Fibroblast of skin of back (primary cell): Measurements from ENCODE around the gene CLIC6. TPM values are rescaled to one million over a fixed set of nuclear protein-coding genes. Genes with fewer than 3 reads are reported as not detected.

Experiments used
- DNase-seq: peaks from one replicate; pipeline ENCODE4 v3.0.0-alpha.2; 2013
- polyA plus RNA-seq, 2 experiments: library from polyadenylated mRNA; unstranded; fragments of 120-200 nt; gene quantifications; one replicate each; pipeline ENCODE4 v1.2.1, GENCODE V29; 2013; ENCODE audit not compliant: insufficient read length in 2 of 2

Gene CLIC6
- polyA plus RNA-seq (2013, experiment 1 of 2; ENCODE audit: insufficient read length) = 0.11 TPM
- polyA plus RNA-seq (2013, experiment 2 of 2; ENCODE audit: insufficient read length) = 0.23 TPM

DNA sequence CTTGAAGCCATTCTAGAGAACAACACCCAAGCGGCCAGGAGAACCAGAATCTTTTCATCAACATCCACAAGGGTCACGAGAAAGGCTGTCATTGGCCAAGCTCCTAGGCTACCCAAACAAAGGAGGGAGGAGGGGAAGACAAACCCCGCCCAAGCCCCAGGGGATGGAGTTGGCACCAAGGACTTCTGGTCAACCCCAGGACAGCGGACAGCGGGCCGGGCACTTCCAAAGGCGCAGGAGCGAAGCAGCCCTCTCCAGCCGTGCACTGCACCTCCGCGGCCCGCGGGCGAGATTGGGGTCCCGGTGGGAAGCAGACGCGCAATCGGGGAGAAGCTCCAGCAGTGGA lies at the start of gene CLIC6:
Gene CLIC6 (plus strand): TSS at position 192 of the 346 bp plus-strand sequence. CDS start 395 bp downstream, outside the sequence.
- DNase-seq = no peak

DNA sequence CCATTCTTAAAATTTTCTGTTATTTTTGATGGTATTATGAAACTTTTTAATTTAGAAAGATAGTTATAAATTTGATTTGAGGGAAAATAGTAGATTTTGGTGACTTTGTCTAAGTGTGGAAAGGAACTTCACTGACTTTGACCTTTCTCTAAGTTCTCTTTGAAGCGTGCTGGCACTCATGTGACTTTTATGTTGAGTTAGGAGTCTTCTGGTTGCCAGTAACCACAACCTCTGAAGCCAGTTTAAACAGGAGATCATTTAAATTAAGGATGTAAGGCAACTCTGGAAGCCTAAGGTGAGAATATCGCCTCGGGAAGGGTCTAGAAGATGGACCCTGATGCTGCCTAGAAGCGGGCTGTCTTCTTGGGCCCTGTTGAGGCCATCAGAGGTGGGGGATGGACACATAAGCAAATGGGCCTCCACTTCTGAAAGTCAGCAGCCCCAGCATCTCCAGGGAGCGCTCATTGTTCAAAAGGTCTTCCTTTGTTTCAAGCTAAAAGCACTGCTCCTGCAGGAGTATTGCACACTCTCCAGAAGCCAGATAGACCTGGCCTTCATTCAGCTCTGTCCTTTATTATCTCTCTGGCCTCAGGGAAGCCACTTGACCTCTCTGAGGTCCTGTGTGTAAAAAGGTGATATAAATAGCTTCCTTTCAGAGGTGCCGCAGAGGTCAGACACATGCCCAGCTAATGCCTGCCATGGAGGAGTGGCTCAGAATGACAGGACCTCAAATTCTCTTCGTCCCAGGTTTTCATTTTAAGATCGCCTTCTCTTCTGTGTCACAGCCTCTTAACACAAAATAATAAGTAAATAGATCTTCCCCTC lies 48.7 kb upstream of the CLIC6 start:
- DNase-seq = no peak

DNA sequence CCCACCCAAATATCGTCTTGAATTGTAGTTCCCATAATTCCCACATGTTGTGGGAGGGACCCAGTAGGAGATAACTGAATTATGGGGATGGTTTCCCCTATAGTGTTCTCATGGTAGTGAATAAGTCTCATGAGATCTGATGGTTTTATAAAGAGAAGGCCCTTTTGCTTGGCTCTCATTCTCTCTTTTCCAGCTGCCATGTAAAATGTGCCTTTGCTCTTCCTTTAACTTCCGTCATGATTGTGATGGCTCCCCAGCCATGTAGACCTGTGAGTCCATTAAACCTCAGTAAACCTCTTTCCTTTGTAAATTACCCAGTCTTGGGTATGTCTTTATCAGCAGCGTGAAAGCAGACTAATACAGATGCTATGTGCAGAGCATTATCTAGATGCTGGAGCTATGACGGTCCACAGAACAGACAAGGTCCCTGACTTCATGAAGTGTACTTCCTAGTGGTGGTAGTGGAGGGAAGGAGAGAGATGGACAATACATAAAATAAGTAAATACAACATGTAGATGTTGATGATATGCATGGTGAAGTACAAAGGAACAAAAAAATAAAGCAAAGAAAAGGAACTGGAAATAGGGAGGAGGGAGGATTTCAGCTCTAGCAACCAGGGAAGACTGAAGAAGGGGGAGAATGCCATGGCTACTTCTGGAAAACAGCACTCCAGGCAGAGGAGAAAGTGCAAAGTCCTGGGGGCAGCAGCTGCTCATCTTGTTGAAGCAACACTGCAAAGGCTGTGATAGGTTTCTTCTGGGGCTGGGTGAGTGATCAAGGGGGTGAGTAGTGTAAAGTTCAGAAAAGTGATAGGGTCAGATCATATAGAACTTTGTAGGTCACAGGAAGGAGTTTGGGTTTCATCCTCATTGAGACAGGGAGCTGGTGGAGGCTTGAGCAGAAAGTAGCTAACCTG lies 47.1 kb upstream of the CLIC6 start:
- no peak for DNase-seq

DNA sequence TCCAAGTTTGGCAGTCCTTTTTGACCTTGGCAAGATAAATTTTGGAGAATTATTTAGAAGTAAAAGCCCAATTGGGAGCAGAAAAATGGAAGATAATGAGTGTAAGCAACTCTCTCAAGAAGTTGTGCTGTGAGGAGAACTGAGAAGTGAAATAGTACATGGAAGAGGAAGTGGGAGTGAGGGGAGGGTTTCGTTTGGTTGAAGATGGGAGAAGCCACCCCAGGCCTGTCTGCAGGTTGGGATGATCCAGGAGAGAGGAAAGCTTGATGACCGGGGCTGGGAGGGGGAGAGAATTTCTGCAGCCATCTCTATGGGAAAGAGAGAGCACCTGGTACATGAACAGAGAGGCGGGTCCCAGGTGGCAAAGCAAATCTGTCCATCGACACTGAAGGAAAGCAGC lies 45.3 kb upstream of the CLIC6 start:
- no peak for DNase-seq

DNA sequence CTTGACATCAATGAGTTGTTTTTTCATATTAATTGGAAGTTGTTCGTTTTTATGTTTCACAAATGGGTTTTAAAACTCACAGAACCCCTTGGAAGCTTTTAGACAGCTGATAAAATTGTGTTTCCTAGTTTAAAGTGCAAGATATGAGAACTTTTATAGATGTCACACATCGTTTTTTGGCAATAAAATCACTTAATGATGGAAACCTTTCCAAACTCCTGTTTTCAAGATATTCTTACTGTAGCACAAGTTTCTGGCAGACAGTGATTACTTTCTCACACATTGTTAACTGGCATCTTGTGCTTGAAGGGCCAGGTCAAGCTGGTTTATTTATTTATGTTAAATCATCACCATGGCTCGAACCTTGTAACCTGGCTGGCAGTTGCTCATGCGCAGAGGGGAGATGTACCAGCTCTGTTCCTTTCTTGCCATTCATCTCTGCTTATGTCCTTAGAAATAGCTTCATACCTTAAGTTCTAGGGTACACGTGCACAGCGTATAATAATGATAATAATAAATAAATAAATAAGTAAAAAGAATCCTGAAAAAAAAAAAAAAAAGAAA lies 43.7 kb upstream of the CLIC6 start:
- no peak for DNase-seq

DNA sequence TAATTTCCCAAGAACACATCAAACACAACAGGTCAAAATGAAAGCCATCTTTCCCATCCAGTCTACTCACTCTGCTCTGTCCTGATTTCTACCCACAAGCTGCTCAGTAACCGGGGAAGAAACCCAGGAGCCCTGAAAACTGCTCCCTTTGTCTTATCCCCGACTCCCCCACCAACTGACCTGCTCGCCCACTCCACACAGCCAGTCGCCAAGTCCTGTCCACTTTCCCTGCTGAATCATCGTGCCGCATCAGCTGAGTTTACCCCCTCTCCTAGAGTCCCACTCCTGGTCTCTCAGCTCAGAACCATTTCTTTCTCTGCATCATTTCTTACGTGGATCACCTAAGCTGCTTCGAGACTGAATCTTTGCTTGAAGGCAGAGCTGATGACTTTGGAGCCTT lies 42.7 kb upstream of the CLIC6 start:
- no peak for DNase-seq

DNA sequence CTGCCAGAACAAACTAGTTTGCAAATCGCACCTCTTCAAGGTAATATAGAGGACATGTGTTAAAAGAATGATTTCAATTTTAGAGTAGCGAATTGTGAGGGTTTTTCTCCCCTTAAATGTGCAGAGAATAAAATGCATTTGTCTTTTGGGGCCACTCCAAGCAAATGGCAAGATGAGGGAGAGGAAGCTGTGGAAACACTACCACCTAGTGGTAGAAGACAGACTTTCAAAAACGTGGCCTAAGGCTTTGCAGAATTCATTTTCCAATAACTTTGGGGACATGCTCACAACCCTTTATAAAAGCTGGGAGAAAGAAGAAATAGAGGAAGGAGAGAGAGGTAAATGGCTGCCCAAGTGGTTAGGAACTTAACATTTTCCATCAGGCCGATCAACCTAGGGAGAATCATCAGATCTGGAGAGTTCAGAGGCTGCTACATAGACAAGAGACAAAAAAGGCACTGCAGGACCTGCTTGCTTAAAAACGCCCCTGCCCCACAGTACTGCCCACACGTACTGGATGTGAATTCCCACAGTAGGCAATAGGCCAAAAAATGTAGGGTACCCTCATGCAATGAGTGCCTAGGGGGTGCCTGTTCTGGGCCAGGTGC lies 38.2 kb upstream of the CLIC6 start:
- DNase-seq = peak; percentile 53

DNA sequence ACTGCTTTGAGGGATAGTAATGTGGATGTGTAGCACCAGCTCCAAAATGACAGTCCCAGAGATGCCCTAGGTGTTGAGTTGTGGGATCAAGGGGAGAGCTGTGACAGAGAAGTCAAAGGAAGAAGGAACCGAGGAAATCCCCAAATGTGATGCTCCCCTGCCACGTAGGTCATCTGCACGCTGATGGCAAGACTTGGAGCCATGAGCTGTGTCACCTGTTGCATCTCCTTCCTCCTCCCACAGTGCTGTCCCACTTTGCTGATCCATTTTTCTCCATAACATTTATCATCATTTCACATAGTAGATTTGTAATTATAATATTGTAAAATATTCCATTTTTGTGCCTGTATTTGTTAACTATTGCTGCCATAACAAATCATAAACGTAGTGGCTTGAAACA lies 36.3 kb upstream of the CLIC6 start:
- no peak for DNase-seq

DNA sequence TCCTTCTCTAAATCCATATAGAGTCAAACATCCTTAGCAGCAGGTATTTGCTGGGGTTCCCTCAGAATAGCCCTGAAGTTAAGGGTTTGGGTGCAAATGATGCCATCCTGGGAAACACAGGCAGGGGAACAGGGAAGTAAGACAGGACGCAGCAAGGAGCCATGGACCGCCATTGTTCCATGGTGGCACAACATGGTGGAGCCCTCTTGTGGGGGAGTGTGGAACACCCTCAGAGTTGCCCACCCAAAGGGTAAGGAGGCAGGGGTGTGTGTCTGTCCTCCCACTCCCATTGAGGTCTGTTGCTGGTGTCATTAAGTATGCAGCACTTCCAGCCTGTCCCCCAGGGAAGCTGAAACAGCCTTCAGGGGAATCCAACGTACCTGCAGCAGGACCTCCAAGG lies 33.5 kb upstream of the CLIC6 start:
- no peak for DNase-seq

DNA sequence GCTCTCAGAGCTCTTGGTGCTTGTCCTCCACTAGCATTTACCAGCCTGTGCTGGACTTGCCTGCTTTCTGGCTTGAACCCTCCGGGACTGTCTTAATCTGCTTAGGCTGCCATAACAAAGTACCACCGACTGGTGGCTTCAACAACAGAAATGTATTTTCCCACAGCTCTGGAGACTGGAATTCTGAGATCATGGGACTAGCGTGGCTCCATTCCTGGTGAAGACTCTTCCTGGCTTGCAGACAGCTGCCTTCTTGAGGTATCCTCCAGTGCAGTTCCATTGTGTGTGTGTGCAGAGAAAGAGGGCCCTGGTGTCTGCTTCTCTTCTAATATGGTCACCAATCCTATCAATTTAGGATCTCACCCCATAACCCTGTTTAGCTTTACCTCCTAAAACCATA lies 31.8 kb upstream of the CLIC6 start:
- DNase-seq = no peak

DNA sequence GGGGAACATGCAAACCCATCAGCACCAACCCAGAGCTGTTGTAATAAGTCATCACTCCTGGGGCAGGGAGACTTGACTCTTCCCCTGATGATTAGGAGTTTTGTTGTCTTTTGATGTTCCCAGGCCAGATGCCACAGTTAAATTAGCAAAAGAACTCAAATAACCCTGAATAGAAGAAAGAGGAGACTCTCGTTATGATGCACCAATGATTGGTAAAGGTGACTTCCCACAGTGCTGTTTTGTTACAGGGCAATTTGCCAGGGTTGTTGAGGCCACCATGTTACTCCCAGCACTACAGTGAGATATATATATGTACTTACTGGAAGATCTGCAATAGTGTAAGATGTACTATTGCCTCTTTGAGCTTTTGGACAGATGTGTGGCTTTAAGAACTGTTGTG lies 29.5 kb upstream of the CLIC6 start:
- DNase-seq = no peak

DNA sequence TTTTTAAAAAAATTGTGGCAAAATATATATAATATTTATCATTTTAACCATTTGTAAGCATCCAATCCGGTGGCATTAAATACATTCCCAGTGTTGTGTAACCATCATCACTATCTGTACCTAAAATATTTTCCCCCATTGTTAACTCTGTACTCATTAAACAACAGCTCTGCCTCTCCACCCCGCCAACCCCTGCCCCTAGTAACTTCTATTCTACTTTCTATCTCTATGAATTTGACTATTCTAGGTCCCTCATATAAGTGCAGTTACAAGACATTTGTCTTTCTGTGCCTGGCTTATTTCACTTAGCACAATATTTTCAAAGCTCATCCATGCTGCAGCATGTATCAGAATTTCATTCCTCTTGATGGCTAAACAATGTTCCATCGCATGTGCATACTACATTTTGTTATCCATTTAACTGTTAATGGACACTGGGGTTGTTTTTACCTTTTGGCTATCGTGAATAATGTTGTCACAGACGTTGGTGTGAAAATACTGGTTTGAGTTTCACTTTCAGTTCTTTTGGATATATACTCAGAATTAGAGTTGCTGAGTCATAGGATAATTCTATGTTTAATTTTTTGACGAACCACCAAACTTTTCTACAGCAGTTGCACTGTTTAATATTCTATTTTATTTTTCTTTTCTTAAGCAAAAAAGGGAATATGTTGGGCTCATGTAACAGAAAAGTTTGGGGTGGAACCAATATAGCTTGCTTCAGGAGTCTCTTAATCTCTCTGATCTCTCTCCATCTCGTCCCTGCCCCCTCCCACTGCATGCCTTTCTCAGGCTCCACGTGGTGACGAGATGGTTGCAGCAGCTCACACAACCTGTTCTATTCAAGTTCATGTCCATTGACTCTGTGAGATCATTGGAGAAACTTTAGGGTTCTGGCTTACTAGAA lies 28.7 kb upstream of the CLIC6 start:
- no peak for DNase-seq

DNA sequence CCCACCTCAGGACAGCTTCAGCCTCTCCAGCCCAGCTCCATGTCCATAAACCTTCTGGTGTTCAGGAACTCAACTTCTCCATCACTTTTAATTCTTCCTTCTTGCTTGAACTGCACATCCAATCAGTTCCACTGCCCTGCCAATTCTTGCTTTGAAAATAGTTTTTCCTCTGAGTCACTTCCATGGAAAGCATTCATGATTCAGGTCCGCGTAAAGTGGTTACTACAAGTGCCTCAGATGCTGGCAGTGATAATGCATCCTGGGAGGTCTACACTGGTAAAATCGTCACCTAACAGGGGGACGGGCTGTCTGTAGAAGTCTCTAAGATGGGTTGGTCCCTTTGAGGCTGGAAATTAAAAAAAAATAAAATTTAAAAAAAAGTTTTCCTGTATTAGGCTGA lies 27.9 kb upstream of the CLIC6 start:
- DNase-seq = peak; percentile 75

DNA sequence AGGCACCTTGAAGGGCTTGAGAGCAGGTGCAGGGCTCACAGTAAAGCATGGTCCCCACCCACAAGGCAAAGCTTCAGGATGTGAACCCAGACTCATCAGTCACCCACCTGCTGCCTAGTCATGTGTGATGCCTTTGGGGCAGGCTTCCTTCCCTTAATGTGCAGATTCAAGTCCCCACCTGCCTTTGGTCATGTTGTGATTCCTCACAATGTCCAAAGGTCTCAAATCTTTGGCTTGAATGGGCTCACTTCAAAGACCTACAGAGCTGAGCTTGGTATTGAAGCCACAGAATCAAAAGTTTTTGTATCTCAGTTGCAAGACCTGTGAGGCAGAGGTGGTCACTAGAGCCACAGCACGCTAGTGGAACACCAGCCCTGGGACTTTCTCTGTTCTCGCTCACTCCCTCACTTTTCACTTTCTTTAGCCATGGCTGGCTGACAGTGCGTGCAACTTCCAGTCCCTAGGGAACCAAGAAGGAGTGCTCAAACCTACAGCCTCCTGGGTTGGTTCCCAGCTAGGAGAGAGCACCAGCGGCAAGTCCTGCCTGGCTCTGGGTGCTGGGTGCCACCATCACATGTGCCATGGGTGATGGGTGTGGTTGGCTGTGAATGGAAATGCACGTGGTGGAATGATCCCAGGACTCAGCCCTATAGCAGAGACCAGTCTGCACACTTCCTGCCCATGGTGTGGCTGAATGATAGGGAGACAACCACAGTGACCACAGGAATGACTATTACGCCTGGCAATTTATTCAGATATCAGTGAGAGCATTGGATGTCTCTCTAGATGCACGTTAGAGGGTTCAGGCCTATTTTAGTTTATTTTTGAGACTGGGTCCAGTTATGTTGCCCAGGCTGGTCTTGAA lies 26.4 kb upstream of the CLIC6 start:
- DNase-seq = peak; percentile 66

DNA sequence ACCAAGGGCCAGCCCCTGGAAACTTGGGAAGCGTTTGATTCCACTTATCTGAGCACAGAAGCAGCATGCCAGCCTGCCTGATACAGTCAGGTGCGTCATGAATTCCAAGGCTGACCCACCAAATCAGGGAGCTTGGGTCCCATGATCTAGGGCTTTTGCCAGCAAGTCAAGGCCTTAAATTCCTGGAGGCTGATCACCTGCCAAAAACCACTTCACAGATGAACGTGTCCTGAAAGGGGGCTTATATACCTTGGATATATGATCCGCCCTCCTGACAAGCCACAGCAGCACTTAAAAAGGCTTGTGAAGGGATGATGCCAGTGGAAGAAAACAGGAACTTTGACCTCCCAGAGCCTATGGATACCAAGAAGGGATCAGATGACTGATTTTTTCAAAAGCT lies 24.0 kb upstream of the CLIC6 start:
- DNase-seq = no peak

DNA sequence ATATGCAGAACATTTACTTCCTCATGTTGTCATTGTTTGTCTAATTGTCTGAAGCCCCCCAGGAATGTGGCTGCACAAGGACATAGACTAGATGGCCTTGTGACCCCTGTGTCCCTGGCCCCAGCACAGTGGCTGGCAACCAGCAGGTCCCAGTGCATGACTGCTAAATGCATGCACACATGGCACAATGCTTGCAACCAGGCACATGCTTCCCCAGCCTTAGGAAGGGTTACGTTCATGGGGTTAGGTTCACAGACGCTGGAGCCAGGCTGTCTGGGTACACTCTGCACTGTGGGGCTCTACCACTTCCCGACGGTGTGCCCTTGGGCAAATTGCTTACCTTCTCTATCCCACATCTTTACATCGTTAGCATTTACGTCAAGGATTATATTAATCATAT lies 21.2 kb upstream of the CLIC6 start:
- DNase-seq = no peak

DNA sequence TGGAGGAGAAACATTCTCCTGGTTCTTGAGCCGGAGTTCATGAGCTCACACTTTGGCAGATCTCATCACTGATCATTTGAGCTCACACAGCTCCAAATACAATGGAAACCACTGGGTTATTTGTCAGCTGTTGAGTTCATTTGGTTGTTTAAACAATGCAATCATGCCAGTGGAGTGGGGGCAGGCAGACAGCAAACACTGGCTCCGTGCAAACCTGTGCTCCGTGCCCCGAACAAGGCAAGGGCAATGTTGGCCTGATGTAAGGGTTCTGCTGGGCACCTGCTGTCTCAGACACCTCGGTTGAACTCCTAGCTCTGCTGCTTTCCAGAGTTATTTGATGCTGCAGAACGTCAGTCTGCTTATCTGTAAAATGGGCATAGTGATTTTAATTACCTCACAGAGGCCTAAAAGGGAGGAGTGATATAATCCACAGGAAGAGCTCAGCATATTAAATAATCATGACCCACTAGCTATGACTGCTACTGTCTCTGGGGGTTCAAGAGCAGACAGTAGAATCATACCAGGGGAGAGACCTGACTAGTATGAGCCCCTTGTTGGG lies 20.0 kb upstream of the CLIC6 start:
- no peak for DNase-seq

DNA sequence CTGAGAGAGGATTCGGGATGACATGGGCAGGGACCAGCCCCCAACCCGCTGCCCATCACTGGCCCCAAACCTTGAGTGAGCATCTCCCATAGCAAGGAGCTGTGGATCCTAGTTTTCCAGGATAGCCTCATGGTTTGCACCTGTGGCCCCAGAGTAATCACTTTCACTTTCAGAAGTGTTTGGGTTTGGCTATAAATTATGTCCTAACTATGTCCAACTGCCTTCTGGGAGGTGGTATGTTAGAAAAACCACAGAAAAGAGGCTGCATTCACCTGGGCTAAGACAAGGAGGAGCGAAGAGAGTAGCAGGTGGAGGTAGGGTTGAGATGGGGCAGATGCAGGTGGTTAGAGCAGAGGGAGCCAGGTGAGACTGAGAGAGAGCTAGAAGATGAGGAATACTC lies 19.4 kb upstream of the CLIC6 start:
- DNase-seq = no peak

DNA sequence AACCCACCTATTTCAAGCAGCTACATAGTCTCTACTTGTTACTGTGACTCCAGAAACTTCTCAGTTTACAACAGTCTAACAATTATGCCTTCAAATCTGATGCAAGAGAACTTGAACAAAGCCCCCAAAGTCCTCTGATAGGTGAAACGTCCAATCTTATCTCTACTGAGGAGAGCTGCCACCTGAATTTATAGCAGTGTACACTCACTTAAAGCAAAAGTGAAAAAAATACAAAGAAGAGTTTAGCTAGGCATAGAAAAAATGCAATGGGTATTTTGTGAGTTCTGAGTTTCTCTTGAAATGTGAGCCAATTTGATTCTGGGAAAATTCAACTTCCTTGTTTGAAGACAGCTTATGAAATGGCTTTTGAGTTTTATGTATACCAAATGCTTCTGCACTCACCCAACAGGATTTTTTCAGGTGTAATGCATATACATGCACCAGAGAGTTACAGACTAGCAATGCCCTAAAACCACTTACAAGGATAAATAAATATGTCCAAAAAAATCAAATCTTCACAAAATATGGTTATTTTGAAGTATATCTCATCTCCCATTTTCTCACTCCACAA lies 17.8 kb upstream of the CLIC6 start:
- DNase-seq = no peak

DNA sequence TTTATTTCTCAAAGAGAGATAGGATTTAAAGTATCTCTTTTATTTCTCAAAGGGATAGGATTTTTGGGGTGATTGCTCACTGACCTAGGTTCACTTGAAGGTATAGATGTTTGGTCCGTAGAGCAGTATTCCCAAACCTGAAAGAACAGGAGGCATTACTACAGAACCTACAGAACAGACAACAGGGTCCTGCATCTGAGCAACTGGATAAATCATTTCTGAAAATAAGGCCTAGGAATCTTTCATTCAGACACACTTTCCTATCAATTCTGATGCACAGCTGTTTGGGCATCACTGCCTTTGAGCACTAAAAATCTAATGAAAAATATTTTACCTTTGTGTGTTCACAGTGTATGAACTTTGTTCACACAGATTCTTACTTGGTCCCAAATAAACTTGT lies 17.2 kb upstream of the CLIC6 start:
- DNase-seq = no peak
